ENCODE measurements around the gene SRSF10.
"Not testable (repeated sequence)": the region's sequence is repeated elsewhere in the genome, so short reads cannot be mapped to it uniquely, and the experiment has no call there.

- TF ChIP-seq JUND (IDR thresholded peaks at IDR 0.05; ENCODE audit: borderline replicate concordance, low read depth, low read length); JUND (tag; IDR thresholded peaks at IDR 0.05; ENCODE audit: borderline replicate concordance, low read depth, low read length); ZKSCAN8 (CRISPR knock-in tag; IDR thresholded peaks at IDR 0.05); TAF1 (IDR thresholded peaks at IDR 0.05; ENCODE audit: control insufficient read depth, extremely low read depth, insufficient read depth, low read length, severe bottlenecking): not testable (repeated sequence)
Observed at GRCh38 chr1:23992011-23992410, 11.9 kb upstream of the SRSF10 start.

Data from K562 (cell line).